ENCODE data around the gene GPR155.

Gene GPR155

DNA sequence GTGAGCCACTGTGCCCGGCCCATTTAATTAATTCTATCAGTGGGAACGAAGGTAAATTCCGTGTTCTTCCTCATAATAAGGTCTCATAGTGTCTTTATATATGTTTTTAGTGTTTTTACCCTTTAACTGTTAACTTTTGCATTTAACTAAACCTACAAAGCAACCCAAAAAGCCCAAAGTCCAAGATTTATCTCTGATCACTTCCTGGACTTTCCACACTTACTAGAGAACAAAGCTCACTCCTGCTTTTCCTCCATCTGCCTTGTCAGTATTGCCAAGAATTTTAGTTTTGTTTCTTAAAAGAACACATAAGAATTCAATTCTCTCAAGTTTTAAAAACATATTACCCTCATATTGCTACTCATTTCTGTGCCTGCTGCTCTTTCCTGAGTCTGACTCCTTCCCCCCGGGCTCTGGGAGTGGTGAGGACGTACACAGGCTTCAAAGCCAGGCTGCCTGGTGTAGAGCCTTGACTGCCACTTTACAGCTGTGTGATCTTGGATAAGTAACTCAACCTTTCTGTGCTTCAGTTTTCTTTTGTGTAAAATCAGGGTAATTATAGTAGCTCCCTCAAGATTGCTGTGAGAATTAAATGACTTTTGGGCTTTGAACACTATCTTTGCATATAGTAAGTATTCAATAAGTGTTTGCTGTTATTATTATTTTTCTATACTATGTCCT is 24.9 kb upstream of the GPR155 start:
- CTCF ChIA-PET = no interaction called here
- POLR2A ChIA-PET (ENCODE audit: low non-redundant PET) = no interaction called here
- TF ChIP-seq, protein P1, sequence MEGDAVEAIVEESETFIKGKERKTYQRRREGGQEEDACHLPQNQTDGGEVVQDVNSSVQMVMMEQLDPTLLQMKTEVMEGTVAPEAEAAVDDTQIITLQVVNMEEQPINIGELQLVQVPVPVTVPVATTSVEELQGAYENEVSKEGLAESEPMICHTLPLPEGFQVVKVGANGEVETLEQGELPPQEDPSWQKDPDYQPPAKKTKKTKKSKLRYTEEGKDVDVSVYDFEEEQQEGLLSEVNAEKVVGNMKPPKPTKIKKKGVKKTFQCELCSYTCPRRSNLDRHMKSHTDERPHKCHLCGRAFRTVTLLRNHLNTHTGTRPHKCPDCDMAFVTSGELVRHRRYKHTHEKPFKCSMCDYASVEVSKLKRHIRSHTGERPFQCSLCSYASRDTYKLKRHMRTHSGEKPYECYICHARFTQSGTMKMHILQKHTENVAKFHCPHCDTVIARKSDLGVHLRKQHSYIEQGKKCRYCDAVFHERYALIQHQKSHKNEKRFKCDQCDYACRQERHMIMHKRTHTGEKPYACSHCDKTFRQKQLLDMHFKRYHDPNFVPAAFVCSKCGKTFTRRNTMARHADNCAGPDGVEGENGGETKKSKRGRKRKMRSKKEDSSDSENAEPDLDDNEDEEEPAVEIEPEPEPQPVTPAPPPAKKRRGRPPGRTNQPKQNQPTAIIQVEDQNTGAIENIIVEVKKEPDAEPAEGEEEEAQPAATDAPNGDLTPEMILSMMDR (conservative IDR thresholded peaks at IDR 0.05; ENCODE audit: low read depth) = no peak
- no peak for DNase-seq (ENCODE audit: low spot score)
- H3K27ac ChIP-seq = no peak overlapping the region

DNA sequence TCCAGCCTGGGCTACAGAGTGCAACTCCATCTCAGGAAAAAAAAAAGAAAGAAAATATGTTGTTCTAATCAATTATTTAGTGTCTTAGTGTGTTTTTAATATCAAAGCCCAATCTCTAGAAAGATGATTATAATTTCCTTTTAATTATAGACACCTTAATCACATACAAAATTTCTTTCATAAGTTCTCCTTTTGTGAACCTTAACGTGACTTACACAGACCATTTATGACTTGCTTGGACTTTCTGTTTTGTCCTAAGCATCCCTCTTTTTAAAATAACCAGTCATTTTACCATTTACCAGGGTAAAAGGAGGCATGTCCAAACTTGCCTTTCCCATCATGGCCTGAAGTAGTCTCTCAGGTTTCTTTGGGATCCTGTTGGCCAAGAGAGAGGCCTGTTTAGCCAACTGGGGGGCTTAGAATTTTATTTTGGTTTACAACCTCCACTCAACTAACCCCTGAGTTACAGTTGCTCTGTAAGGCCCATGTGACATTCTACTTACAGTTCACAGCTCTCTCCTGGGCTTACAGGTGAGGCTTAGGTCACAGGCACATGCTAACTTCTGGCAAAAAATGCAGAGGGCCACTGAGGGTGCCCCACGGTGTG is 23.9 kb upstream of the GPR155 start:
- CTCF ChIA-PET = no interaction called here
- no peak for DNase-seq (ENCODE audit: low spot score)
- POLR2A ChIA-PET (ENCODE audit: low non-redundant PET) = no interaction called here
- TF ChIP-seq, protein P1 (conservative IDR thresholded peaks at IDR 0.05; ENCODE audit: low read depth) = no peak
- no peak overlapping the region for H3K27ac ChIP-seq

DNA sequence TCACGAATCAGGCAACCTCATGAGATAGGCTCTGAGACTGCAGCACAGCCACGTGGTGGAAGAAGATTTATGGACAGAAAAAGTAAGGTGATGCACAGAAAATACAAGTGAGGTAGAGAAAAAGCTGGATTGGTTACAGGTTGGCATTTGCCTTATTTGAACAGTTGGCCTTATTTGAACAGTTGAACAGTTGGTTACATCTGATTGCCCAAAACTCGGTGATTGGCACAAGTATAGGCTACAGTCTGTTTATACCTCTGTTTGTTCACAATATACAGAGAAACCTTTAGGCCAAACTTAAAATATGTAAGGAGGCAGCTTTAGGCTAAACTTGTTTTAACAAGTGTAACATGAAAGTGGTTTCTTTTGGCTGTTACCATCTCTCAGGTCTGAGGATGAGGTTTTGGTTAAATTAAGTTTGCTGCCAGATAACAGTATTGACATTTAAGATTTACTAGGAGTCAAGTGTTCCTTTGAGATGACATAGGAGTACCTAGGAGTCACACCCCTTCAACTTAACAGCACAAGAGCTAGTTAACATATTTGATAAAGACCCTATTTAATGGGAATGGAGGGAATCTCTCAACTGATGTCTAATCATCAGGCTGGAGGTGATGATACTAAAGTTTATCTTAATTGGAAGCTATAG is 16.5 kb upstream of the GPR155 start:
- ChIA-PET CTCF (no interaction called here), POLR2A (ENCODE audit: low non-redundant PET) (no interaction called here)
- no peak overlapping the region for H3K27ac ChIP-seq
- no peak for DNase-seq (ENCODE audit: low spot score)
- TF ChIP-seq, protein P1 (conservative IDR thresholded peaks at IDR 0.05; ENCODE audit: low read depth) = no peak

DNA sequence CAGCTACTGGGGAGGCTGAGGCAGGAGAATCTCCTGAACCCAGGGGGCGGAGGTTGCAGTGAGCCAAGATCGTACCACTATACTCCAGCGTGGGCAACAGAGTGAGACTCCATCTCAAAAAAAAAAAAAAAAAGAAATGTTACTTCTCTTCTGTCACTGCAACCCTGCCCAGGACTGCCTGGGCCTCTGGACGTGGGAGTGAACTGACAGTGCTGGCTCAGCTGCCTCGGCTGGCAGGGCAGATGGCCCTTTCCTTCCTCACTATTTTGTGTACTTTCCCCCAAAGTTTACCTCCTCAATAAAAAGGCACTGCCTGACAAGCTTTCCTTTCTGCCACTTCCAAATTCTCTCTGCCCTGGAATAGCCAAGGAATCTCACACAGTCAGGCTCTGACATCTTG is 12.5 kb upstream of the GPR155 start:
- POLR2A ChIA-PET (ENCODE audit: low non-redundant PET) = interaction anchor here (0.6 kb wide), 1 partner anchor 8 kb away, joined by 7 read pairs; no protein-coding TSS in a partner anchor
- DNase-seq (ENCODE audit: low spot score) = no peak
- CTCF ChIA-PET = no interaction called here
- H3K27ac ChIP-seq = no peak overlapping the region
- TF ChIP-seq, protein P1 (conservative IDR thresholded peaks at IDR 0.05; ENCODE audit: low read depth) = no peak

DNA sequence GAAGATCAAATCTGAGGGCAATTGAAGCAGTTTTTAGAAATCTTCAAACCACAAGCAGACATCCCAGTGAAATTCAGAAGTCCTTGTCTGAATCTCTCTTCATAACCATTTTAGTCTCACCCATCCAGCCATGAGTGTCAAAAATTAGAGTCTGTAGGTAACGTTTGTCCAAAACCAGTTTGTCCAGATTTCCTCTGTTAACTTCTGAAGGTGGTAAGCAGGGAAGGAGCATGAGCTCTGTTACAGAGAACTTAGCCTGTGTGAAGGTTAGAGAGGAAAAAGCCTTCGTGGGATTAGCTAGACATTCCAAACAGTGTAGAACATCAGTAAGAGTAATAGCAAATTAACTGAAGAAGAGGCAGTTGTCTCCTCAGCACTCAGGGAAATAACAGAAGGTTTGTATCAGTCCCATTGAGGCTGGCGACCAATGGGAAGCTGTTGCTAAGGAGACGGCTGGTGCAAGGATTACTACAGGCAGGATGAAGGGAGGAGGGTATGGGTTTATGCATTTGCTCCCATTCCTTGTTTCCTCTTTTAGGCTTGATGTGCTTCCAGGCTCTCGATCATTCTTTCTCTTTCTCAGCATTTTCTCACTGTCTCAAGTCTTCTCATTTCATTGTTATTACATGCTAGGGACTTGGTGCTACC is 8.7 kb upstream of the GPR155 start:
- no peak overlapping the region for H3K27ac ChIP-seq
- TF ChIP-seq, protein P1 (conservative IDR thresholded peaks at IDR 0.05; ENCODE audit: low read depth) = no peak
- no peak for DNase-seq (ENCODE audit: low spot score)
- POLR2A ChIA-PET (ENCODE audit: low non-redundant PET) = no interaction called here
- CTCF ChIA-PET = interaction anchor here (0.6 kb wide), 2 partner anchors 24 to 36 kb away, joined by 3 to 5 read pairs; no protein-coding TSS in a partner anchor

DNA sequence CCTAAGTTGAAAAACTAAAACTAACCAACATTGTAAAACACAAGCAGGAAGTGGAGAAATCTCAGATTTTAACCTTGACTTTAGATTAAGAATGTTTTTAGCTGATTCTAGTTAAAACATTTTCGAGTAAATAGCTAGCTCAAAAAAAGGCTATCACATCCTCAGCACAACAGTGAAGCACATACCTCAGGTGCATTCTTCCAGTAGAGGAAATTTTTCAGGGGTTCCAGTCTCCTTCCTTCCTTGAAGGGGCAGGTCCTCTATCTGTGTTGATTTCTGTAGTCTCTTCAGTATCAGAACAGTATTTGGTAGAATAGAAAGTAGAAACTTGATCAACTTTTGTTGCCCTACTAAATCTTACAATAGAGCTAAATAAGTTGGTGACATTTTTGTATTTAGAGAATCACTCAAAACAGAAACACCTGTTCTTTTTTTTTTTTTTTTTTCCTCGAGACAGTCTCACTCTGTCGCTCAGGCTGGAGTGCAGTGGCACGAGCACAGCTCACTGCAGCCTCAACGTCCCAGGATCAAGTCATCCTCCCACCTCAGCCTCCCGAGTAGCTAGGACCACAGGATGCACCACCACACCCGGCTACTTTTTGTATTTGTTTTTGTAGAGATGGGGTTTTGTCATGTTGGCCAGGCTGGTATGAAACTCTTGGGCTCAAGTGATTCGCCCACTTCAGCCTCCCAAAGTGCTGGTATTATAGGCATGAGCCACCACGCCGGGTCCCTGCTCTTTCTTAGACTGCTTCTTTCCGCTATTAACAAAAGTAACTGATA is 6.9 kb upstream of the GPR155 start:
- DNase-seq (ENCODE audit: low spot score) = no peak
- no peak overlapping the region for H3K27ac ChIP-seq
- TF ChIP-seq, protein P1 (conservative IDR thresholded peaks at IDR 0.05; ENCODE audit: low read depth) = no peak
- ChIA-PET POLR2A (ENCODE audit: low non-redundant PET) (interaction anchor here (0.5 kb wide), 1 partner anchor 45 kb away, joined by 4 read pairs; no protein-coding TSS in a partner anchor), CTCF (interaction anchor here (0.8 kb wide), 1 partner anchor 1119 kb away, joined by 7 read pairs; no protein-coding TSS in a partner anchor)

Data from RWPE1 (cell line).